Mucosa of rectum (tissue), 2 donors: ENCODE data around the gene COL9A3.

Experiments used
- H3K27ac ChIP-seq, 2 donors: one replicate each; pipeline ENCODE4 v1.7.0; 2013; ENCODE audit warnings: inconsistent platforms in 2 of 2, low read depth in 2 of 2, low read length in 2 of 2
- H3K27me3 ChIP-seq, 2 donors: one replicate each; pipeline ENCODE4 v1.7.0; 2013; ENCODE audit warnings: low read length in 2 of 2; ENCODE audit not compliant: control insufficient read depth in 2 of 2, insufficient read depth in 2 of 2
- H3K36me3 ChIP-seq, 2 donors: one replicate each; pipeline ENCODE4 v1.7.0; 2013; ENCODE audit warnings: low read length in 2 of 2; ENCODE audit not compliant: control insufficient read depth in 2 of 2, insufficient read depth in 2 of 2
- H3K4me1 ChIP-seq, 2 donors: one replicate each; pipeline ENCODE4 v1.7.0; 2013; ENCODE audit warnings: low read length in 2 of 2, mild to moderate bottlenecking in 1 of 2; ENCODE audit not compliant: control insufficient read depth in 2 of 2, insufficient read depth in 2 of 2
- H3K4me3 ChIP-seq, 2 donors: one replicate each; pipeline ENCODE4 v1.7.0; 2013; ENCODE audit warnings: low read length in 2 of 2
- H3K9ac ChIP-seq, 2 donors: one replicate each; pipeline ENCODE4 v1.7.0; 2013; ENCODE audit warnings: low read length in 2 of 2, low read depth in 1 of 2, mild to moderate bottlenecking in 1 of 2
- H3K9me3 ChIP-seq, 2 donors: one replicate each; pipeline ENCODE4 v1.7.0; 2013; ENCODE audit warnings: low read length in 2 of 2; ENCODE audit not compliant: control insufficient read depth in 2 of 2
- donor health status: healthy.
- donor health status: Normal muscosa, but diverticular disease.

Gene COL9A3

GRCh38 chr20:62816884-62817873, at the start of gene COL9A3:
COL9A3 (plus strand) TSS chr20:62817050; CDS start chr20:62817065, 15 bp downstream.
- no peaks in the 10 kb centered on the region for H3K9me3 ChIP-seq
- peaks cover 21 to 41% of the 10 kb centered on the region in 2 donors for H3K27me3 ChIP-seq
- no peak within 1 kb of the TSS for H3K27ac ChIP-seq
- no peak within 1 kb of the TSS for H3K9ac ChIP-seq
- no peak within 1 kb of the TSS for H3K4me3 ChIP-seq
- peaks cover 0 to 2% of the 10 kb centered on the region in 2 donors for H3K36me3 ChIP-seq
- H3K4me1 ChIP-seq: peaks cover 2 to 4% of the 10 kb centered on the region in 2 donors

GRCh38 chr20:62768234-62768546, 48.7 kb upstream of the COL9A3 start:
- Histone ChIP-seq H3K9me3 (no peaks in the 10 kb centered on the region), H3K27me3 (no peaks in the 10 kb centered on the region)

GRCh38 chr20:62768551-62769287, 48.1 kb upstream of the COL9A3 start:
- Histone ChIP-seq H3K27ac (no peak overlapping the region), H3K4me1 (peaks cover 3 to 6% of the 10 kb centered on the region in 2 donors), H3K4me3 (no peak overlapping the region), H3K9ac (no peak overlapping the region), H3K9me3 (no peaks in the 10 kb centered on the region), H3K27me3 (no peaks in the 10 kb centered on the region), H3K36me3 (no peaks in the 10 kb centered on the region)

More at GRCh38 chr20:62768234-62768546, 48.7 kb upstream of the COL9A3 start:
- Histone ChIP-seq H3K4me1 (peaks cover 3 to 6% of the 10 kb centered on the region in 2 donors), H3K4me3 (no peak overlapping the region), H3K9ac (no peak overlapping the region), H3K36me3 (no peaks in the 10 kb centered on the region), H3K27ac (no peak overlapping the region)

- H3K9ac ChIP-seq: no peak overlapping the region
- no peak overlapping the region for H3K4me3 ChIP-seq
- H3K9me3 ChIP-seq: no peaks in the 10 kb centered on the region
- no peaks in the 10 kb centered on the region for H3K36me3 ChIP-seq
- H3K4me1 ChIP-seq: peaks cover 3 to 6% of the 10 kb centered on the region in 2 donors
- H3K27me3 ChIP-seq: no peaks in the 10 kb centered on the region
- no peak overlapping the region for H3K27ac ChIP-seq
These were observed 47.3 kb upstream of the COL9A3 start for GRCh38 chr20:62769346-62770071.

GRCh38 chr20:62770111-62770910, 46.5 kb upstream of the COL9A3 start:
- Histone ChIP-seq H3K27me3 (no peaks in the 10 kb centered on the region), H3K36me3 (no peaks in the 10 kb centered on the region), H3K27ac (no peak overlapping the region), H3K4me1 (peaks cover 3 to 6% of the 10 kb centered on the region in 2 donors), H3K9ac (no peak overlapping the region), H3K9me3 (no peaks in the 10 kb centered on the region), H3K4me3 (no peak overlapping the region)

GRCh38 chr20:62770916-62771315, 45.9 kb upstream of the COL9A3 start:
- Histone ChIP-seq H3K9ac (no peak overlapping the region), H3K27me3 (no peaks in the 10 kb centered on the region), H3K36me3 (no peaks in the 10 kb centered on the region), H3K4me1 (peaks cover 3 to 6% of the 10 kb centered on the region in 2 donors), H3K4me3 (no peak overlapping the region), H3K27ac (no peak overlapping the region), H3K9me3 (no peaks in the 10 kb centered on the region)

- H3K4me3 ChIP-seq: no peak overlapping the region
- no peaks in the 10 kb centered on the region for H3K36me3 ChIP-seq
- H3K9ac ChIP-seq: no peak overlapping the region
- H3K4me1 ChIP-seq: peaks cover 3 to 5% of the 10 kb centered on the region in 2 donors
- H3K9me3 ChIP-seq: no peaks in the 10 kb centered on the region
- no peak overlapping the region for H3K27ac ChIP-seq
- H3K27me3 ChIP-seq: no peaks in the 10 kb centered on the region
These were observed 45.3 kb upstream of the COL9A3 start for GRCh38 chr20:62771396-62772102.

- Histone ChIP-seq H3K9ac (no peak overlapping the region), H3K4me1 (peaks cover 3% of the 10 kb centered on the region in 2 donors), H3K27me3 (no peaks in the 10 kb centered on the region), H3K9me3 (no peaks in the 10 kb centered on the region), H3K27ac (no peak overlapping the region), H3K4me3 (no peak overlapping the region), H3K36me3 (no peaks in the 10 kb centered on the region)
These were observed 44.7 kb upstream of the COL9A3 start for GRCh38 chr20:62772103-62772611.

- H3K4me3 ChIP-seq: no peak overlapping the region
- no peak overlapping the region for H3K9ac ChIP-seq
- H3K4me1 ChIP-seq: peaks cover 3% of the 10 kb centered on the region in 2 donors
- H3K36me3 ChIP-seq: no peaks in the 10 kb centered on the region
- H3K27ac ChIP-seq: no peak overlapping the region
- no peaks in the 10 kb centered on the region for H3K9me3 ChIP-seq
- H3K27me3 ChIP-seq: no peaks in the 10 kb centered on the region
These were observed 44.2 kb upstream of the COL9A3 start for GRCh38 chr20:62772619-62772989.
